Gastrocnemius medialis (tissue), 4 donors: Measurements from ENCODE around the gene ATP6V1D. TPM values are rescaled to one million over a fixed set of nuclear protein-coding genes. Genes with fewer than 3 reads are reported as not detected.

Experiments
- ATAC-seq, 2 donors: fragments of 150-250 bp; one replicate each; pipeline ENCODE4 v1.9.1; 2016
- DNase-seq, 2 donors: peaks; one replicate each; pipeline ENCODE4 v3.0.0-alpha.2; 2019
- H3K27ac ChIP-seq, 4 donors: fragments of 200-600 bp; sonication (generic); 1 replicate in 1 of 4; 2 replicates in 3 of 4; pipeline ENCODE4 v1.5.1; 2016 to 2018; ENCODE audit warnings: mild to moderate bottlenecking in 2 of 4, moderate library complexity in 1 of 4
- H3K27me3 ChIP-seq, 3 donors: fragments of 200-600 bp; sonication (generic) in 2 of 3; 1 replicate in 1 of 3; 2 replicates in 2 of 3; pipeline versions ENCODE4 v1.5.1 to v1.6.0; 2016 to 2019; ENCODE audit warnings: mild to moderate bottlenecking in 1 of 3, moderate library complexity in 1 of 3
- H3K36me3 ChIP-seq, 2 donors: fragments of 200-600 bp; sonication (generic) in 1 of 2; one replicate each; pipeline ENCODE4 v1.5.1; 2017 to 2018
- H3K4me1 ChIP-seq, 2 donors: fragments of 200-600 bp; sonication (generic) in 1 of 2; one replicate each; pipeline ENCODE4 v1.5.1; 2016 to 2017; ENCODE audit warnings: mild to moderate bottlenecking in 2 of 2
- H3K4me3 ChIP-seq, 4 donors: fragments of 200-600 bp; sonication (generic) in 3 of 4; 1 replicate in 1 of 4; 2 replicates in 3 of 4; pipeline ENCODE4 v1.5.1; 2016 to 2019; ENCODE audit warnings: mild to moderate bottlenecking in 2 of 4
- H3K9me3 ChIP-seq, 3 donors: fragments of 200-600 bp; sonication (generic) in 2 of 3; 1 replicate in 1 of 3; 2 replicates in 2 of 3; pipeline ENCODE4 v1.5.1; 2016 to 2019
- CTCF ChIP-seq, 5 experiments: fragments of 450-650 bp in 3 of 5; fragments of 200-600 bp in 2 of 5; sonication (generic) in 2 of 5; IDR thresholded peaks in 4 of 5; conservative IDR thresholded peaks in 1 of 5; 1 replicate in 4 of 5; 2 replicates in 1 of 5; pipeline ENCODE4 v1.5.1; 2016 to 2019; ENCODE audit warnings: antibody characterized with exemption in 5 of 5, mild to moderate bottlenecking in 3 of 5, moderate library complexity in 3 of 5
- POLR2A ChIP-seq, 2 donors: fragments of 450-650 bp; IDR thresholded peaks; one replicate each; pipeline ENCODE4 v1.6.1; 2017; ENCODE audit warnings: antibody characterized with exemption in 2 of 2, mild to moderate bottlenecking in 2 of 2, moderate library complexity in 2 of 2
- in situ Hi-C, 4 donors: fragments of 200-750 bp; cut with MboI; loops; one replicate each; pipeline versions ENCODE4 v1.15.0 to v1.8.0; 2017; ENCODE audit warnings: low sequenced_read_pairs in 4 of 4
- intact Hi-C: fragments of 100-400 bp; cut with DNase I; formaldehyde crosslinking; loops from one replicate; pipeline ENCODE4 v1.15.1; 2023; ENCODE audit warnings: low total_unique reads
- total RNA-seq, 4 donors: library from RNA; depleted of rRNA; stranded (reverse); fragments of >200 nt; gene quantifications; one replicate each; pipeline versions ENCODE4 v1.1.0 to v1.2.3, GENCODE V29; 2016

The ATP6V1D gene
- total RNA-seq, 4 donors from 2014 or later = 69.8 to 126 (median 73.3) TPM

- H3K27me3 ChIP-seq = no peaks in the 10 kb centered on the region
- TF ChIP-seq CTCF (IDR thresholded peaks at IDR 0.05 in 4 of 5, conservative IDR thresholded peaks at IDR 0.05 in 1 of 5) (no peak), POLR2A (IDR thresholded peaks at IDR 0.05) (no peak)
- H3K27ac ChIP-seq = no peak overlapping the region
- no peak for ATAC-seq
- no peaks in the 10 kb centered on the region for H3K36me3 ChIP-seq
- no peaks in the 10 kb centered on the region for H3K4me1 ChIP-seq
- DNase-seq = no peak
- in situ Hi-C loops = no loop called here
- no peaks in the 10 kb centered on the region for H3K9me3 ChIP-seq
- H3K4me3 ChIP-seq = no peak overlapping the region
- intact Hi-C loops = no loop called here
Measured at GRCh38 chr14:67392800-67393199, 33.2 kb upstream of the ATP6V1D start.

- no peak for ATAC-seq
- Histone ChIP-seq H3K27me3 (no peaks in the 10 kb centered on the region), H3K9me3 (no peaks in the 10 kb centered on the region), H3K4me3 (no peak overlapping the region), H3K27ac (no peak overlapping the region), H3K4me1 (no peaks in the 10 kb centered on the region), H3K36me3 (no peaks in the 10 kb centered on the region)
- in situ Hi-C loops = no loop called here
- DNase-seq = no peak
- TF ChIP-seq POLR2A (IDR thresholded peaks at IDR 0.05) = no peak
- intact Hi-C loops = no loop called here
Measured at GRCh38 chr14:67392123-67392522, 32.5 kb upstream of the ATP6V1D start.

- in situ Hi-C loops = no loop called here
- TF ChIP-seq POLR2A (IDR thresholded peaks at IDR 0.05) (no peak), CTCF (IDR thresholded peaks at IDR 0.05 in 4 of 5, conservative IDR thresholded peaks at IDR 0.05 in 1 of 5) (no peak)
- H3K27ac ChIP-seq = no peak overlapping the region
Measured at GRCh38 chr14:67391268-67391667, 31.7 kb upstream of the ATP6V1D start.

GRCh38 chr14:67389811-67390534, 30.4 kb upstream of the ATP6V1D start:
- Histone ChIP-seq H3K9me3 (no peaks in the 10 kb centered on the region), H3K27ac (no peak overlapping the region), H3K36me3 (peaks cover 0 to 16% of the 10 kb centered on the region in 2 donors), H3K4me1 (no peaks in the 10 kb centered on the region), H3K27me3 (no peaks in the 10 kb centered on the region), H3K4me3 (no peak overlapping the region)
- DNase-seq (no peak), ATAC-seq (no peak)
- in situ Hi-C loops = no loop called here
- intact Hi-C loops = no loop called here
- TF ChIP-seq CTCF (IDR thresholded peaks at IDR 0.05 in 4 of 5, conservative IDR thresholded peaks at IDR 0.05 in 1 of 5) = no peak
- TF ChIP-seq POLR2A (IDR thresholded peaks at IDR 0.05) = no peak

More at GRCh38 chr14:67391268-67391667, 31.7 kb upstream of the ATP6V1D start:
- H3K4me3 ChIP-seq = no peak overlapping the region
- no peaks in the 10 kb centered on the region for H3K27me3 ChIP-seq
- peaks cover 0 to 3% of the 10 kb centered on the region in 2 donors for H3K36me3 ChIP-seq
- intact Hi-C loops = no loop called here
- no peaks in the 10 kb centered on the region for H3K4me1 ChIP-seq
- H3K9me3 ChIP-seq = no peaks in the 10 kb centered on the region
- no peak for ATAC-seq
- no peak for DNase-seq

- TF ChIP-seq CTCF (IDR thresholded peaks at IDR 0.05 in 4 of 5, conservative IDR thresholded peaks at IDR 0.05 in 1 of 5) = no peak
- no peak for TF ChIP-seq POLR2A (IDR thresholded peaks at IDR 0.05)
- no peak for DNase-seq
- no peaks in the 10 kb centered on the region for H3K4me1 ChIP-seq
- H3K4me3 ChIP-seq = no peak overlapping the region
- H3K36me3 ChIP-seq = peaks cover 0 to 23% of the 10 kb centered on the region in 2 donors
- no peaks in the 10 kb centered on the region for H3K27me3 ChIP-seq
- ATAC-seq = no peak
- H3K9me3 ChIP-seq = no peaks in the 10 kb centered on the region
- in situ Hi-C loops (no loop called here), intact Hi-C loops (no loop called here)
- H3K27ac ChIP-seq = no peak overlapping the region
Measured at GRCh38 chr14:67389275-67389674, 29.7 kb upstream of the ATP6V1D start.
